Measurements from ENCODE around the gene MALSU1.

DNA sequence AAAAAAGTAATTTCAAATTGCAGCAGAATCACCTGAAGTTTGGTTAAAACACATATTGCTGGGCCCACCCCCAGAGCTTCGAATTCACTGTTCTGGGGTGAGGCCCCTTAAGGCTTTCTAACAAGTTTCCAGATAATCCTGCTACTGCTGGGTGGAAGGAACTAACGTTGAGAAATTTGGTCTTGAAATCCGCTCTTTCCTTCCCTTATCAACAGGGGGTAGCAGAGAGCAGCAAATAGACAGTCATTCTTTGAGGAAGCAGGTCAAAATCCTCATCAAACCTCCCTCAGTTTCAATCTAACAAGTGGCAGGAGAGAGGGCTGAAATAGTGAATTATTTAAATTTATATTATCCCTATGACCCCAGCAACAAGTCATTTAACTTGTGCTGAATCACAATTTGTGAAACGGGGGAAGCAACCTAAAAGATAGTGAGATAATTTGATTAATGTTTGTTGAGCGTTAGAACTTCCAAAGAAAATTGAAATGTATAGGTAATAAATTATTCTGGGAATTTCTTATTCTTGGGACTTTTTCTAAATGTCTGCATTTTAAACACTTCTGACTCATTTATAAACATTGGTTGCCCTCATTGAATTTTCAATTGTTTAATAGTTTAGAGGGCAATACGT, 21.7 kb upstream of the MALSU1 start:
- TF ChIP-seq, protein P1, sequence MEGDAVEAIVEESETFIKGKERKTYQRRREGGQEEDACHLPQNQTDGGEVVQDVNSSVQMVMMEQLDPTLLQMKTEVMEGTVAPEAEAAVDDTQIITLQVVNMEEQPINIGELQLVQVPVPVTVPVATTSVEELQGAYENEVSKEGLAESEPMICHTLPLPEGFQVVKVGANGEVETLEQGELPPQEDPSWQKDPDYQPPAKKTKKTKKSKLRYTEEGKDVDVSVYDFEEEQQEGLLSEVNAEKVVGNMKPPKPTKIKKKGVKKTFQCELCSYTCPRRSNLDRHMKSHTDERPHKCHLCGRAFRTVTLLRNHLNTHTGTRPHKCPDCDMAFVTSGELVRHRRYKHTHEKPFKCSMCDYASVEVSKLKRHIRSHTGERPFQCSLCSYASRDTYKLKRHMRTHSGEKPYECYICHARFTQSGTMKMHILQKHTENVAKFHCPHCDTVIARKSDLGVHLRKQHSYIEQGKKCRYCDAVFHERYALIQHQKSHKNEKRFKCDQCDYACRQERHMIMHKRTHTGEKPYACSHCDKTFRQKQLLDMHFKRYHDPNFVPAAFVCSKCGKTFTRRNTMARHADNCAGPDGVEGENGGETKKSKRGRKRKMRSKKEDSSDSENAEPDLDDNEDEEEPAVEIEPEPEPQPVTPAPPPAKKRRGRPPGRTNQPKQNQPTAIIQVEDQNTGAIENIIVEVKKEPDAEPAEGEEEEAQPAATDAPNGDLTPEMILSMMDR (IDR thresholded peaks at IDR 0.05): peak; percentile 36 to 58 (median 52)
- no peak for TF ChIP-seq POLR2A (IDR thresholded peaks at IDR 0.05)

All from testis (tissue), 2 donors.